ENCODE measurements around the gene UNC5A.
A peak's percentile ranks its signal among the peaks of the same experiment; 100 is the strongest.

The UNC5A gene

DNA sequence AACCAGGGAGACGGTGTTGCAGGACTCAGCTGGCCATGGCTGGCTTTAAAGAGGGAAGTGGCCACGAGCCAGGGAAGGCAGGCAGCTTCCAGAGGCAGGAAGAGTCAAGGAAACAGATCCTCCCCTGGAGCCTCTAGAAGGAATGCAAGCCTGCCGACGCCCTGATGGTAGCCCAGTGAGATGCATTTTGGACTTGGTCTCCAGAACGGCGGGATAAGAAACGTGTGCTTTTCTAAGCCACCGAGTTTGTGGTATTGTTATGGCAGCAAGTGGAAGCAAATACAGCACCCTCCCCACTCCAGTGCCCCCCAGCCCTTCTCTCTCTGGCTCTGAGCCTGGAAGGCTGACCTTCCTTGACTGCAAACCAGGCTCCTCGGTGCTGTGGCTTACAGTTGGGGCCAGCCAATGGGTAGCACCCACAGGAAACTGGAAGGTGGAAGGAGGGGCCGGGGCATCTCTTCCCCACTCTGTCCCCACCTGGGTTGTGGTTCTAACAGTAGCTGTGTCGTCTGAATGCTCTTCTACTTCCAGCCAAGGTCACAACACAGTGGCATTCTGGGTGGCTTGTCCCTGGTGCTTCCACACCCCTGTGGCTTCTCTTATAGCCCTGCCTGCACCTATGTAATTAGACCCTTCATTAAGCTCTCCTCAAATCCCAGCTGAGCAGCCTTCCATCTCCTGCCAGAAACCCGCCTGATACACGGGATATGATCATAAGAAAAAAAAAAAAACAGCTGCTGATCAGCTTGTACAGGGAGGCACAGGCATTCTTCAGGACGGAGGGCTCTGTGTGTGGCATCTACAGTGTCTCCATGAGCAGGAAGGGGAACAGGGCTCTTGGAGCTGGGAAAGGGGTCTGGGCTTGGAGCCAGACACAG lies 29.9 kb upstream of the UNC5A start:
- H3K79me1 ChIP-seq (ENCODE audit: low read length): no peaks in the 10 kb centered on the region
- H2AK5ac ChIP-seq (ENCODE audit: low read length): no peak overlapping the region
- no peak overlapping the region for H3K4ac ChIP-seq (ENCODE audit: low read depth, low read length)
- H3K9ac ChIP-seq (ENCODE audit: low read length): no peak overlapping the region
- no peaks in the 10 kb centered on the region for H3K36me3 ChIP-seq (ENCODE audit: control insufficient read depth in 1 of 2, insufficient read depth in 2 of 2, low read length in 2 of 2)
- H4K8ac ChIP-seq (ENCODE audit: low read depth, low read length): no peak overlapping the region
- no peak overlapping the region for H3K4me3 ChIP-seq (ENCODE audit: low read depth, low read length)
- H3K18ac ChIP-seq (ENCODE audit: low read length): no peak overlapping the region
- no peak overlapping the region for H2AFZ ChIP-seq (ENCODE audit: insufficient read depth, low read length, poor library complexity)
- H3K14ac ChIP-seq (ENCODE audit: low read length): no peak overlapping the region
- H3K4me2 ChIP-seq (ENCODE audit: low read length): no peak overlapping the region
- H3K27me3 ChIP-seq (ENCODE audit: insufficient read depth, low read length): no peaks in the 10 kb centered on the region
- no peak overlapping the region for H2BK120ac ChIP-seq (ENCODE audit: insufficient read depth, low read length, poor library complexity)
- H3K4me1 ChIP-seq (ENCODE audit: control insufficient read depth in 1 of 2, insufficient read depth in 2 of 2, low read length in 2 of 2): peaks cover 0 to 4% of the 10 kb centered on the region in 2 experiments
- no peak overlapping the region for H4K91ac ChIP-seq (ENCODE audit: low read depth, low read length)
- no peak overlapping the region for H3K27ac ChIP-seq (ENCODE audit: low read depth, low read length)
- H4K12ac ChIP-seq (ENCODE audit: low read depth, low read length): no peak overlapping the region
- no peaks in the 10 kb centered on the region for H3K9me3 ChIP-seq (ENCODE audit: insufficient read depth, low read depth, low read length)
- no peak overlapping the region for H3K23ac ChIP-seq (ENCODE audit: low read length)
- no CpG with 5 or more reads among the region's 14 CpGs for WGBS (ENCODE audit: extremely low coverage, insufficient coverage, insufficient read length)
- DNase-seq: no peak
- no peaks in the 10 kb centered on the region for H3K79me2 ChIP-seq (ENCODE audit: control insufficient read depth, insufficient read depth, low read length, poor library complexity)
- no peak overlapping the region for H2BK5ac ChIP-seq (ENCODE audit: low read depth, low read length, poor library complexity)
- H2BK12ac ChIP-seq (ENCODE audit: low read length): no peak overlapping the region

DNA sequence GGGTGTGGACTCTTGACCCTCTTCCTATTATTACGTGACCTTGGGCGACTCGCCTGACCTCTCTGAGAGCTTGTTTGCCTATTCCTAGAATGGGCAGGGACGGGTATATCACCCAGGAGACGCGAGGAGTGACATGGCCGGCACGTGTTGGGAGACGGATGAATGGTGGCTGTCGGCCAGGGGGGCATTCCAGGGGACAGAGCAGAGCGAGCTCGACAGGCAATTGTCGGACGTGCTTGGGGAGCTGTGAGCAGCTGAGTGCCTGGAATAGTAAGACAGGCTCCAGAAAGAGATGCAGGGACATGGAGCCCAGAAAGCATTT lies 29.3 kb upstream of the UNC5A start:
- Histone ChIP-seq H3K23ac (ENCODE audit: low read length) (no peak overlapping the region), H3K79me2 (ENCODE audit: control insufficient read depth, insufficient read depth, low read length, poor library complexity) (no peaks in the 10 kb centered on the region), H2AFZ (ENCODE audit: insufficient read depth, low read length, poor library complexity) (no peak overlapping the region), H3K79me1 (ENCODE audit: low read length) (no peaks in the 10 kb centered on the region), H2BK12ac (ENCODE audit: low read length) (no peak overlapping the region), H3K27ac (ENCODE audit: low read depth, low read length) (no peak overlapping the region), H3K27me3 (ENCODE audit: insufficient read depth, low read length) (no peaks in the 10 kb centered on the region), H3K9me3 (ENCODE audit: insufficient read depth, low read depth, low read length) (no peaks in the 10 kb centered on the region), H4K8ac (ENCODE audit: low read depth, low read length) (no peak overlapping the region), H3K18ac (ENCODE audit: low read length) (no peak overlapping the region), H3K36me3 (ENCODE audit: control insufficient read depth in 1 of 2, insufficient read depth in 2 of 2, low read length in 2 of 2) (no peaks in the 10 kb centered on the region), H3K4me3 (ENCODE audit: low read depth, low read length) (no peak overlapping the region), H3K14ac (ENCODE audit: low read length) (no peak overlapping the region), H3K4me2 (ENCODE audit: low read length) (no peak overlapping the region), H2AK5ac (ENCODE audit: low read length) (no peak overlapping the region), H3K4me1 (ENCODE audit: control insufficient read depth in 1 of 2, insufficient read depth in 2 of 2, low read length in 2 of 2) (peaks cover 0 to 4% of the 10 kb centered on the region in 2 experiments), H3K4ac (ENCODE audit: low read depth, low read length) (no peak overlapping the region), H4K91ac (ENCODE audit: low read depth, low read length) (no peak overlapping the region), H3K9ac (ENCODE audit: low read length) (no peak overlapping the region), H2BK120ac (ENCODE audit: insufficient read depth, low read length, poor library complexity) (no peak overlapping the region), H4K12ac (ENCODE audit: low read depth, low read length) (no peak overlapping the region), H2BK5ac (ENCODE audit: low read depth, low read length, poor library complexity) (no peak overlapping the region)
- no CpG with 5 or more reads among the region's 14 CpGs for WGBS (ENCODE audit: extremely low coverage, insufficient coverage, insufficient read length)
- no peak for DNase-seq

DNA sequence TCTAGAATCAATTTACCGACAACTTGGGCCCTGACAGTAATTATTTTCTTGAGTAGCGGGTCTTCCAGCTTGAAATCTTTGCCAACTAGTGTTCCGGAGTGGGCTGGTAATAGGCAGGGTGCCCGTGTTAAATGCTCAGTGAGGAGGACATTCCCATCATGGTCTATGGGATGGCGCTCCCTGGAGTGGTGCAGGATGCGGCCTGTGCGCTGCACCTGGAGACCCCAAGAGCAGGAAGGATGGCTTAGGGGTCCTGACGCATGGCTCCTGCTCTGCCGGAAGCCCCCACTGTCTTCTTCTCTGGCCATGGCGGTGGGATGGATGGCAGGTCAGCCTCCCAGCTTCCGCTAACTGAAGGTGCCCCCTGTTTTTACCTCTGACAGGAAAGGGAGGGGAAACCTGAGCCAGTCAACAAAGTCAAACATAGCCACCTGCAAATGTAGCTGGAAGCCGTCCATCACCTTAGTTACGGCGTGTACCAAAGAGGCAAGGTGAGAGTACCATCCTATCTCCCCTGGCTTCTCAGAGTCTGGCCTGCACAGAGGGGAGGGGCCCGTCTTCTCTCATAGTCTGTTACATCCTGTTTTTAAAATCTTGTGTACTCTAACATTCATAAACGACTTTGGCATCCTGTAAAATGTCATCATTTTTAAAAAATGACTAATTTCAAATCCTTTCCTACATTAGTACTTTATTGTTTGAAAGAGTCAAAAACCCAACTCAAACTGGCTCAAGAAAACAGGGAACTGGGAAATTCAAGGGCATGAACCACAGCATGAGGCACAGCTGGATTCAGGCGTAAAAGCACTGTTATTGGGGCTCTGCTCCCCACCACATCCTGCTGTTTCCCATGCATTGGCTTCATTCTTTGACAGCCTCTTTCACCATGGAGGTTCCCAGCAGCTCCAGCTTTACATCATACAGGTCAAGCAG lies 28.5 kb upstream of the UNC5A start:
- no peak overlapping the region for H3K14ac ChIP-seq (ENCODE audit: low read length)
- no peak overlapping the region for H3K4me2 ChIP-seq (ENCODE audit: low read length)
- no peak overlapping the region for H4K12ac ChIP-seq (ENCODE audit: low read depth, low read length)
- H3K9me3 ChIP-seq (ENCODE audit: insufficient read depth, low read depth, low read length): no peaks in the 10 kb centered on the region
- H3K79me2 ChIP-seq (ENCODE audit: control insufficient read depth, insufficient read depth, low read length, poor library complexity): no peaks in the 10 kb centered on the region
- H3K79me1 ChIP-seq (ENCODE audit: low read length): no peaks in the 10 kb centered on the region
- H2BK120ac ChIP-seq (ENCODE audit: insufficient read depth, low read length, poor library complexity): no peak overlapping the region
- H3K4me3 ChIP-seq (ENCODE audit: low read depth, low read length): no peak overlapping the region
- H3K18ac ChIP-seq (ENCODE audit: low read length): no peak overlapping the region
- H2BK5ac ChIP-seq (ENCODE audit: low read depth, low read length, poor library complexity): no peak overlapping the region
- no peaks in the 10 kb centered on the region for H3K27me3 ChIP-seq (ENCODE audit: insufficient read depth, low read length)
- H3K4ac ChIP-seq (ENCODE audit: low read depth, low read length): no peak overlapping the region
- no peak overlapping the region for H2BK12ac ChIP-seq (ENCODE audit: low read length)
- H2AK5ac ChIP-seq (ENCODE audit: low read length): no peak overlapping the region
- H3K4me1 ChIP-seq (ENCODE audit: control insufficient read depth in 1 of 2, insufficient read depth in 2 of 2, low read length in 2 of 2): peaks cover 0 to 4% of the 10 kb centered on the region in 2 experiments
- H4K91ac ChIP-seq (ENCODE audit: low read depth, low read length): no peak overlapping the region
- WGBS (ENCODE audit: extremely low coverage, insufficient coverage, insufficient read length): no CpG with 5 or more reads among the region's 17 CpGs
- H2AFZ ChIP-seq (ENCODE audit: insufficient read depth, low read length, poor library complexity): no peak overlapping the region
- no peak overlapping the region for H3K23ac ChIP-seq (ENCODE audit: low read length)
- no peak overlapping the region for H3K9ac ChIP-seq (ENCODE audit: low read length)
- no peak for DNase-seq
- no peak overlapping the region for H4K8ac ChIP-seq (ENCODE audit: low read depth, low read length)
- no peak overlapping the region for H3K27ac ChIP-seq (ENCODE audit: low read depth, low read length)
- no peaks in the 10 kb centered on the region for H3K36me3 ChIP-seq (ENCODE audit: control insufficient read depth in 1 of 2, insufficient read depth in 2 of 2, low read length in 2 of 2)

DNA sequence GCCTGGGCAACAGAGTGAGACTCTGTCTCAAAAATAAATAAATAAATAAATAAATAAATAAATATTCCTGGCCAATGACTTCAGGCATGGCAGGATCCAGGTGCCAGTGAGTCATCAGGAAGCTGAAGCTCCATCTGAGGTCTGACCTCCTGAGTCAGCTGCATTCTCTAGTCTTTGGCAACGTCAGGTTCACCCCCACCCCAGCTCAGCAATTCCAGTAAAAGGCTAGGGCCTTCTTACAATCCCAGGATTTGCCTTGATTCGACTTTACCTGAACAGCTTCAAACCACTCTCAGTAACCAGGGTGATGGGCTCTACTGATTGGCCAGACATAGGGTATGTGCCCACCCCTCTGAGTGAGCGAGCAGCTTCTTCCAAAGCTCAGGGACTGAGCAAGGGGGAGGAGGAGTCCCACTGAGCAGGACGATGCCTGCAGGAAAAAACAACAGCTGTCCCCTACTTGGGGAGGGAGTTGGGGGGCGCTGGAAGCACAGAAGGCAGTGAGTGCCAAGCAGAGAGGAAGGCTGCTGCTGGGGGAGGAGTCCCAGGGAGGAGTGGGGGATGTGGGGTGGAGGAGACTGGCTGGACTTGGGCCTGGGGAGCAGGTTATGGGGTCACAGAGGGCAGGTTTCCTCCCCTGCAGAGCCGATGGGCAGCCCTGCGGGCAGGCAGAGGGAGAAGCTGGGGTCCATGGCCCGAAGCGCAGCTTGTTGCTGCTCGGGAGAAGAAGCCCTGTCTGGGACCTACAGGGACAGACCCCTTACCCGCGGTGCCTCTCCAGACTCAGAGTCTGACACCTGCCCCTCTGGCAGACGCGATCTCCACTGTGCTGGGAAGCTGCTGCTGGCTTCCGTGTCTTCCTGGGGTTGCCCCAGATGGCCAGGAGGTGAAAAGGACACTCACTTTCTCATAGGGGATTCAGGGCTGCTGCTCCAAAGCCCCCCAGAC lies 25.9 kb upstream of the UNC5A start:
- Histone ChIP-seq H3K4me2 (ENCODE audit: low read length) (no peak overlapping the region), H3K36me3 (ENCODE audit: control insufficient read depth in 1 of 2, insufficient read depth in 2 of 2, low read length in 2 of 2) (no peaks in the 10 kb centered on the region)

More for the DNA sequence above, 25.9 kb upstream of the UNC5A start:
- Histone ChIP-seq H4K12ac (ENCODE audit: low read depth, low read length) (no peak overlapping the region), H2AFZ (ENCODE audit: insufficient read depth, low read length, poor library complexity) (no peak overlapping the region), H3K14ac (ENCODE audit: low read length) (no peak overlapping the region), H2BK120ac (ENCODE audit: insufficient read depth, low read length, poor library complexity) (no peak overlapping the region), H3K4ac (ENCODE audit: low read depth, low read length) (no peak overlapping the region), H3K27ac (ENCODE audit: low read depth, low read length) (no peak overlapping the region), H3K4me1 (ENCODE audit: control insufficient read depth in 1 of 2, insufficient read depth in 2 of 2, low read length in 2 of 2) (peaks cover 0 to 4% of the 10 kb centered on the region in 2 experiments), H3K23ac (ENCODE audit: low read length) (no peak overlapping the region), H4K91ac (ENCODE audit: low read depth, low read length) (no peak overlapping the region), H2BK5ac (ENCODE audit: low read depth, low read length, poor library complexity) (no peak overlapping the region), H3K27me3 (ENCODE audit: insufficient read depth, low read length) (no peaks in the 10 kb centered on the region), H2BK12ac (ENCODE audit: low read length) (no peak overlapping the region), H3K4me3 (ENCODE audit: low read depth, low read length) (no peak overlapping the region), H3K9me3 (ENCODE audit: insufficient read depth, low read depth, low read length) (no peaks in the 10 kb centered on the region), H3K18ac (ENCODE audit: low read length) (no peak overlapping the region), H4K8ac (ENCODE audit: low read depth, low read length) (no peak overlapping the region), H3K79me2 (ENCODE audit: control insufficient read depth, insufficient read depth, low read length, poor library complexity) (no peaks in the 10 kb centered on the region), H3K9ac (ENCODE audit: low read length) (no peak overlapping the region), H2AK5ac (ENCODE audit: low read length) (no peak overlapping the region), H3K79me1 (ENCODE audit: low read length) (no peaks in the 10 kb centered on the region)
- no CpG with 5 or more reads among the region's 15 CpGs for WGBS (ENCODE audit: extremely low coverage, insufficient coverage, insufficient read length)
- DNase-seq: peak; percentile 82 to 85

All from trophoblast cell (in vitro differentiated cells and primary cell).